CD14-positive monocyte (primary cell): ENCODE data around the gene CLCC1. TPM values are rescaled to one million over a fixed set of nuclear protein-coding genes. Genes with fewer than 3 reads are reported as not detected.

ENCODE experiments used
- DNase-seq, 3 donors: peaks; one replicate each; pipeline ENCODE4 v3.0.0-alpha.2; 2011 to 2022
- H2AFZ ChIP-seq: 2 replicates; pipeline ENCODE4 v1.6.0; 2012; ENCODE audit warnings: mild to moderate bottlenecking, low read depth, low read length, inconsistent platforms; ENCODE audit not compliant: insufficient read depth, poor library complexity, severe bottlenecking
- H3K27ac ChIP-seq, 2 donors: 1 replicate in 1 of 2; 2 replicates in 1 of 2; pipeline ENCODE4 v1.5.1; 2012 to 2013; ENCODE audit warnings: low read length in 2 of 2, control low read depth in 1 of 2, inconsistent platforms in 1 of 2, low read depth in 1 of 2, mild to moderate bottlenecking in 1 of 2
- H3K27me3 ChIP-seq, 2 donors: one replicate each; pipeline versions ENCODE4 v1.6.0 to v1.6.1; 2011 to 2013; ENCODE audit warnings: low read length in 2 of 2; ENCODE audit not compliant: control insufficient read depth in 2 of 2, insufficient read depth in 2 of 2
- H3K36me3 ChIP-seq, 2 donors: replicated peaks in 1 of 2; 1 replicate in 1 of 2; 2 replicates in 1 of 2; pipeline versions ENCODE4 v1.5.1 to v1.6.1; 2012 to 2013; ENCODE audit warnings: low read length in 2 of 2, control low read depth in 1 of 2, inconsistent platforms in 1 of 2, mild to moderate bottlenecking in 1 of 2; ENCODE audit not compliant: insufficient read depth in 2 of 2, control insufficient read depth in 1 of 2
- H3K4me1 ChIP-seq, 2 donors: 1 replicate in 1 of 2; 2 replicates in 1 of 2; pipeline versions ENCODE4 v1.5.1 to v1.6.1; 2012 to 2013; ENCODE audit warnings: low read length in 2 of 2, control low read depth in 1 of 2, inconsistent platforms in 1 of 2, mild to moderate bottlenecking in 1 of 2, moderate library complexity in 1 of 2; ENCODE audit not compliant: insufficient read depth in 2 of 2, control insufficient read depth in 1 of 2
- H3K4me2 ChIP-seq: replicated peaks from 2 replicates; pipeline ENCODE3; 2012; ENCODE audit warnings: low read length, moderate library complexity, mild to moderate bottlenecking; ENCODE audit not compliant: poor library complexity, severe bottlenecking; ENCODE audit errors: extremely low read depth
- H3K4me3 ChIP-seq, 3 experiments: fragments of 200-600 bp in 1 of 3; sonication (generic) in 1 of 3; replicated peaks in 1 of 3; 1 replicate in 2 of 3; 2 replicates in 1 of 3; pipeline ENCODE4 v1.5.1; 2011 to 2013; ENCODE audit warnings: low read length in 3 of 3, mild to moderate bottlenecking in 3 of 3, control low read depth in 2 of 3, low read depth in 2 of 3, inconsistent platforms in 1 of 3, moderate library complexity in 1 of 3
- H3K79me2 ChIP-seq: 2 replicates; pipeline ENCODE4 v1.6.0; 2012; ENCODE audit warnings: mild to moderate bottlenecking, control low read depth, inconsistent platforms, low read length, moderate library complexity; ENCODE audit not compliant: insufficient read depth
- H3K9ac ChIP-seq: 2 replicates; pipeline ENCODE4 v1.6.0; 2017; ENCODE audit warnings: low read length, mild to moderate bottlenecking; ENCODE audit not compliant: insufficient read depth, poor library complexity, severe bottlenecking
- H3K9me3 ChIP-seq, 2 donors: replicated peaks in 1 of 2; 1 replicate in 1 of 2; 2 replicates in 1 of 2; pipeline versions ENCODE4 v1.5.1 to v1.6.1; 2012 to 2013; ENCODE audit warnings: low read length in 2 of 2, control low read depth in 1 of 2; ENCODE audit not compliant: control insufficient read depth in 1 of 2, insufficient read depth in 1 of 2
- H4K20me1 ChIP-seq: 2 replicates; pipeline ENCODE4 v1.6.0; 2012; ENCODE audit warnings: mild to moderate bottlenecking, low read length, control low read depth, moderate library complexity; ENCODE audit not compliant: insufficient read depth
- H3K27ac Mint-ChIP-seq, 7 donors: one replicate each; pipeline ENCODE4 v1.8.0; 2020; ENCODE audit warnings: mild to moderate bottlenecking in 7 of 7, mixed read lengths in 7 of 7, moderate library complexity in 6 of 7, inconsistent platforms in 2 of 7
- H3K27me3 Mint-ChIP-seq, 3 donors: one replicate each; pipeline ENCODE4 v1.8.0; 2021 to 2022; ENCODE audit warnings: low read depth in 3 of 3, mild to moderate bottlenecking in 3 of 3, mixed read lengths in 3 of 3, moderate library complexity in 3 of 3, inconsistent platforms in 1 of 3
- H3K36me3 Mint-ChIP-seq, 2 donors: one replicate each; pipeline ENCODE4 v1.8.0; 2020; ENCODE audit warnings: mixed read lengths in 2 of 2, inconsistent platforms in 1 of 2, mild to moderate bottlenecking in 1 of 2
- H3K4me1 Mint-ChIP-seq: one replicate; pipeline ENCODE4 v1.8.0; 2020; ENCODE audit warnings: mild to moderate bottlenecking, mixed read lengths
- H3K4me3 Mint-ChIP-seq, 2 donors: one replicate each; pipeline ENCODE4 v1.8.0; 2020; ENCODE audit warnings: mild to moderate bottlenecking in 2 of 2, mixed read lengths in 2 of 2, moderate library complexity in 1 of 2
- H3K9me3 Mint-ChIP-seq, 7 donors: one replicate each; pipeline ENCODE4 v1.8.0; 2020 to 2022; ENCODE audit warnings: mixed read lengths in 7 of 7, mild to moderate bottlenecking in 6 of 7, moderate library complexity in 6 of 7, inconsistent platforms in 2 of 7
- WGBS: methylation state at CpG from one replicate; pipeline ENCODE4 v1.1.5; 2013; ENCODE audit warnings: missing lambda C conversion rate; ENCODE audit not compliant: insufficient coverage; 5-methylcytosine and 5-hydroxymethylcytosine counted together
- intact Hi-C, 2 donors: fragments of 100-400 bp; cut with micrococcal nuclease; formaldehyde crosslinking; loops; one replicate each; pipeline versions ENCODE4 v1.15.0 to v1.15.1; 2023
- polyA plus RNA-seq, 3 donors: library from polyadenylated mRNA; depleted of rRNA in 1 of 3; unstranded in 2 of 3; stranded (reverse) in 1 of 3; fragments of 300-500 nt in 2 of 3; fragments of >200 nt in 1 of 3; fragmentation: Illumina TruSeq in 2 of 3; gene quantifications; 1 replicate in 2 of 3; 2 replicates in 1 of 3; pipeline ENCODE4 v1.2.3, GENCODE V29; 2012 to 2021
- TF ChIP-seq, protein P1 (sequence below): fragments of 200-600 bp; IDR thresholded peaks from one replicate; pipeline ENCODE4 v1.8.0; 2022; ENCODE audit warnings: antibody characterized with exemption, mild to moderate bottlenecking

The CLCC1 gene
- polyA plus RNA-seq, 3 donors = 7.1 to 12.9 (median 9.4) TPM

DNA sequence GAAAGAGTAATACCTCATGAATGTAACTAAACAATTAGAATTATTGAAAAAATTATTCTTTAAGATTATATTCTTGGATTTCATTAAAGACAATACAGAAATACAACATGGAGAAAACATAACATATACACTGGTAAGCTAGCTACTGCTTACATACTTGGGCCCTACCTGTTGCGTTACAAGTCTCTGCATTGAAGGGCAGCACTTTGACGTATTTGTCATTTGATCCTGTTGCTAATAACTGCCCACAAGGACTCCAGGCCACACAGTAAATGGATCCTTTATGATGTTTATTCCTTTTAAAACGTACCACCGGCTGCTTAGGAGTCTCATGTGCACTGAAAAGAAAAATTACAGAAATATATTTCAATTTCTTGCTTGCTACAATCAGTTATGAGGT, 19.8 kb upstream of the CLCC1 start:
- Mint-ChIP-seq H3K9me3 (no peaks in the 10 kb centered on the region), H3K27me3 (no peaks in the 10 kb centered on the region), H3K27ac (no peak overlapping the region), H3K4me3 (no peak overlapping the region), H3K36me3 (peaks cover 62 to 78% of the 10 kb centered on the region in 2 donors), H3K4me1 (no peaks in the 10 kb centered on the region)
- H3K4me3 ChIP-seq = no peak overlapping the region
- H3K27me3 ChIP-seq = no peaks in the 10 kb centered on the region
- H3K4me1 ChIP-seq = no peaks in the 10 kb centered on the region
- intact Hi-C loops = no loop called here
- TF ChIP-seq, protein P1, sequence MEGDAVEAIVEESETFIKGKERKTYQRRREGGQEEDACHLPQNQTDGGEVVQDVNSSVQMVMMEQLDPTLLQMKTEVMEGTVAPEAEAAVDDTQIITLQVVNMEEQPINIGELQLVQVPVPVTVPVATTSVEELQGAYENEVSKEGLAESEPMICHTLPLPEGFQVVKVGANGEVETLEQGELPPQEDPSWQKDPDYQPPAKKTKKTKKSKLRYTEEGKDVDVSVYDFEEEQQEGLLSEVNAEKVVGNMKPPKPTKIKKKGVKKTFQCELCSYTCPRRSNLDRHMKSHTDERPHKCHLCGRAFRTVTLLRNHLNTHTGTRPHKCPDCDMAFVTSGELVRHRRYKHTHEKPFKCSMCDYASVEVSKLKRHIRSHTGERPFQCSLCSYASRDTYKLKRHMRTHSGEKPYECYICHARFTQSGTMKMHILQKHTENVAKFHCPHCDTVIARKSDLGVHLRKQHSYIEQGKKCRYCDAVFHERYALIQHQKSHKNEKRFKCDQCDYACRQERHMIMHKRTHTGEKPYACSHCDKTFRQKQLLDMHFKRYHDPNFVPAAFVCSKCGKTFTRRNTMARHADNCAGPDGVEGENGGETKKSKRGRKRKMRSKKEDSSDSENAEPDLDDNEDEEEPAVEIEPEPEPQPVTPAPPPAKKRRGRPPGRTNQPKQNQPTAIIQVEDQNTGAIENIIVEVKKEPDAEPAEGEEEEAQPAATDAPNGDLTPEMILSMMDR = no peak
- H2AFZ ChIP-seq = no peak overlapping the region
- DNase-seq = no peak
- no peak overlapping the region for H3K27ac ChIP-seq
- H3K36me3 ChIP-seq = peaks cover 60 to 82% of the 10 kb centered on the region in 2 donors
- no peaks in the 10 kb centered on the region for H4K20me1 ChIP-seq
- H3K4me2 ChIP-seq = no peak overlapping the region
- H3K9ac ChIP-seq = no peak overlapping the region
- H3K79me2 ChIP-seq = no peaks in the 10 kb centered on the region
- H3K9me3 ChIP-seq = no peaks in the 10 kb centered on the region
- WGBS = 100% methylated on average over 1 of the region's 4 CpGs

DNA sequence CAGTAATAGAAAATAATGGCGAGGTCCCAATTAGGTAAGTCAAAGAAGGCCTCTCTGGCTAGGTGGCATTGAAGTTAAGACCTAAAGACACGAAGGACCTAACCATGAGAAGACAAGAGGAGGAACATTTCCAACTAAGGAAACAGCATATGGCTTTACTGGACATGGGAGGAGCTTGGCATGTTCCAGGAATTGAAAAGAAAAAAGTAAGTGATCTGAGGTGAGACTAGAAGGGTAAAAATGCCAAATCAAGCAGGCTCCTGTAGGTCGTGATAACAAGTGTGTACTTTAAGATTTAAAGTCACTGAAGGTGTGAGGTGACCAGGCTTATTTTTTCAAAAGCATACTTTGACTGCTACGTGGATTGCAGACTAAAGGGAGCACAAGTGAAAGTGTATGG, 13.4 kb upstream of the CLCC1 start:
- H3K27me3 ChIP-seq = no peaks in the 10 kb centered on the region
- peaks cover 59 to 94% of the 10 kb centered on the region in 2 donors for H3K36me3 ChIP-seq
- H2AFZ ChIP-seq = no peak overlapping the region
- H3K9ac ChIP-seq = no peak overlapping the region
- 98% methylated on average over 4 of the region's 4 CpGs for WGBS
- H4K20me1 ChIP-seq = no peaks in the 10 kb centered on the region
- Mint-ChIP-seq H3K27ac (peak overlapping the region in 1 of 7 donors; percentile 43), H3K4me3 (no peak overlapping the region), H3K9me3 (no peaks in the 10 kb centered on the region), H3K4me1 (no peaks in the 10 kb centered on the region), H3K27me3 (no peaks in the 10 kb centered on the region), H3K36me3 (peaks cover 69 to 90% of the 10 kb centered on the region in 2 donors)
- no peak overlapping the region for H3K4me3 ChIP-seq
- no peaks in the 10 kb centered on the region for H3K79me2 ChIP-seq
- no peak overlapping the region for H3K27ac ChIP-seq
- DNase-seq = no peak
- TF ChIP-seq, protein P1 = no peak
- H3K9me3 ChIP-seq = no peaks in the 10 kb centered on the region
- H3K4me1 ChIP-seq = no peaks in the 10 kb centered on the region
- H3K4me2 ChIP-seq = no peak overlapping the region
- intact Hi-C loops = no loop called here
